MG63 (cell line): Measurements from ENCODE around the gene KMT2B. TPM values are rescaled to one million over a fixed set of nuclear protein-coding genes. Genes with fewer than 3 reads are reported as not detected.
A peak's percentile ranks its signal among the peaks of the same experiment; 100 is the strongest.

Experiments used
- DNase-seq: peaks from one replicate; pipeline ENCODE4 v3.0.0-alpha.2; 2020
- H3K27me3 ChIP-seq: fragments of 250-450 bp; sonication (Bioruptor Pico); 2 replicates; pipeline ENCODE4 v1.5.1; 2020; ENCODE audit warnings: mild to moderate bottlenecking, moderate library complexity
- H3K36me3 ChIP-seq: fragments of 250-450 bp; sonication (Bioruptor Pico); 2 replicates; pipeline ENCODE4 v1.5.1; 2020; ENCODE audit warnings: mild to moderate bottlenecking, moderate library complexity
- H3K4me3 ChIP-seq: fragments of 250-450 bp; sonication (Bioruptor Pico); 2 replicates; pipeline ENCODE4 v1.5.1; 2020; ENCODE audit warnings: mild to moderate bottlenecking, moderate library complexity
- H3K9me3 ChIP-seq: fragments of 250-450 bp; sonication (Bioruptor Pico); 2 replicates; pipeline ENCODE4 v1.5.1; 2020; ENCODE audit warnings: mild to moderate bottlenecking, moderate library complexity
- total RNA-seq: library from RNA; depleted of rRNA; stranded (reverse); fragments of >200 nt; shearing (Covaris generic); gene quantifications from 2 replicates; pipeline ENCODE4 v1.2.3, GENCODE V29; 2014; ENCODE audit warnings: low replicate concordance

KMT2B gene
- total RNA-seq, 1 experiment from 2014 or later, result 2.3 TPM

- Histone ChIP-seq H3K4me3 (peak overlapping the region; percentile 64), H3K27me3 (no peaks in the 10 kb centered on the region), H3K9me3 (no peaks in the 10 kb centered on the region), H3K36me3 (no peaks in the 10 kb centered on the region)
- DNase-seq, result peak; percentile 98
Measured at GRCh38 chr19:35702223-35703012, 15.4 kb upstream of the KMT2B start.

DNA sequence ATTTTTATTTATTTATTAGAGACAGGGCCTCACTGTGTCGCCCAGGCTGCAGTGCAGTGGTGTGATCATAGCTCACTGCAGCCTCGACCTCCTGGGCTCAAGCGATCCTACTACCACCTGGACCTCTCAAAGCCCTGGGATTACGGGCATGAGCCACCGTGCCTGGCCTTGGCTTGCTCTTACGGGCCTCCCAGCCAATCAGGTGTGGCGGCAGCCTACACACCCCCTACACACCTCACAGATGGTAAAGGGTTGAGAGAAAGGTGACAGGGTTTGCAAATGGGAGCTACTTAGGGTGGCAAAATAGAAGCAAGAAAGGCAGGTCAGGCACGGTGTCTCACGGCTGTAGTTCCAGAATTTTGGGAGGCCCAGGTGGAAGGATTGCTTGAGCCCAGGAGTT is 14.5 kb upstream of the KMT2B start:
- H3K27me3 ChIP-seq, result no peaks in the 10 kb centered on the region
- no peaks in the 10 kb centered on the region for H3K9me3 ChIP-seq
- H3K4me3 ChIP-seq, result no peak overlapping the region; the same call in 1 of the 2 replicates
- DNase-seq, result no peak
- H3K36me3 ChIP-seq, result no peaks in the 10 kb centered on the region

DNA sequence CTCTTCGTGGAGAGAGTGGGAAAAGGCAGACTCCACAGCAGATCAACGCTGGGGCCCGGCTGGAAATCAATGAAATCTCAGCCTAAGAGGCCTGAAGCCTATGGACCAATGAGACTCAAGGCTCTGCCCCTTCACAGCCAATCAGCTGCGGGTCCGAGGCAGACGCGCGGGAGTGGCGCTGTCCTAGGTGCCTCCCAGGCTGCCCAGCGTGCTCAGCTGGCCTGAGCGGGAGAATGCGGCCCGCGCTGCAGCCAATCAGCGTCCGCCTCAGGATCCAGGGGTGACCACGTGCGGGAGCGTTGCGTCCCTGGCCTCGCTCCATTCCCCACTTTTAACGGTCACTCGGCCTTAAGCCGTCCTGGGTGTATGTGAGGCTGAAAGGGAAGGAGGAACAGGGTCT is 13.6 kb upstream of the KMT2B start, which contains the start of gene ZBTB32:
TSS of gene ZBTB32 (plus strand) at position 341 of the 400 bp plus-strand sequence. CDS start 10,069 bp downstream, outside the sequence.
- Histone ChIP-seq H3K27me3 (no peaks in the 10 kb centered on the region), H3K36me3 (no peaks in the 10 kb centered on the region), H3K9me3 (no peaks in the 10 kb centered on the region), H3K4me3 (no peak within 1 kb of the TSS)
- peak; percentile 22 for DNase-seq

DNA sequence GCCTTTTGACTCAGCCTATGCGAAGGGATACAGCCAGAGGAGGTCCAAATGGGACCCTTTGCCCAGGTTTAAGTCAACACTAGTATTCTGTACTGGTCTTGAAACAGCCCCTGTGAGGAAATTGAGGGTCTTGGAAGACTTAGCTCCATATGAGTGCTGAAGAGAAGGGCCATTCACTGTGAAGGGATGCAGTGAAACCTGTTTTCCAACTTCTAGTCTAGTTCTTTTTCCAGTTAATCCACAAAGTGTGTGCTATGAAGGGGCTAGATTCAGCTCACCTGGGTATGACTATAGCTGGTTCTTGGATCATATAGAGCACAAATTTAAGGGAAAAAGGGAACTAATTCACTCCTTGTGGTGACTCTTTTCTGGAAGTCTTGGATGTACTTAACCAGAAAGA is 9.4 kb upstream of the KMT2B start:
- H3K27me3 ChIP-seq, result no peaks in the 10 kb centered on the region
- no peaks in the 10 kb centered on the region for H3K36me3 ChIP-seq

GRCh38 chr19:35710784-35711723 is 6.7 kb upstream of the KMT2B start:
- Histone ChIP-seq H3K36me3 (no peaks in the 10 kb centered on the region), H3K9me3 (no peaks in the 10 kb centered on the region), H3K4me3 (no peak overlapping the region), H3K27me3 (no peaks in the 10 kb centered on the region)
- peak; percentile 26 for DNase-seq

More for the DNA sequence above, 9.4 kb upstream of the KMT2B start:
- no peaks in the 10 kb centered on the region for H3K9me3 ChIP-seq
- no peak overlapping the region for H3K4me3 ChIP-seq
- DNase-seq, result no peak

DNA sequence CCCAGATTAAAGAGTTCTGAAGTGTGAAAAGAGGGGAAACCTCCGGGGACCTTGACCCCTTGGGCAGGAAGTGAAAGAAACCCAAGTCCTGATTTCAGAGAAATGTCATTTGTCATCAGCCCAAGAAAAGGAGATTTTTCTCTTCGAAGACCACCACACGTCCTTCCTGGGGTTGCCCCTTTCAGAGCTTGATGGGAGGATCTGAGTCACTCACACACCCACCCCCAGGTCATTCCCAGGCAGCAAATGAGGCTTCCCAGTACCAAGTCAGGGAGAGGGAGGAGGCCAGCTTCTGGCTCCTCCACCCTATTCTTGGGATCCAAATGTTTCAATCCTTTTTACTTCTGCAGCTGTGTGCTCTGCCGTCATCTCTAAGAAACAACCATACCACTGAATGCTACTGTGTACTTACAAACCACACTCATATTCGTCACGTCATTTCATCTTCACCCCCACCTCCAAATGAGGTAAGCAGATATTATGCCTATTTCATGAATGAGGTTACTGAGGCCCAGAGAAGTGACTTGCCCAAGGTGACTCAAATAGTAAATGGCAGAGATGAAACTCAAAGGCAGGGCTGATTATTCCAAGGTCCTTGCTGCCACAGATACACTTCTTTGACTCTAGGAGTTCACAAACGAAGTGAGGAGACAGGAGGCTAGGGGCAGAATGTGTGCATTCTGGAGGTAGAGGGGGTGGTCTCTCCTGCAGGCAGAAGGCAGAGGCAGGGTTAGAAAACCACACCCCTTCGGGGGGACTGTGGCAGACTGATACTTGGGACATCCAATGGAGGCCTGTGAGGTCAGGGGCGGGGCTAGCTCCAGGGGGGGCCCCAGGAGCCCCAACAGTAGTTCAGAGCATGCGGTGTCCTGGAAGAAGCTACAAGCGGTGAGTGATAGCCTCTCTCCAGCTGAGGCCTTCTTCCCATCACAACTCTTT is 5.0 kb upstream of the KMT2B start:
- DNase-seq, result no peak
- Histone ChIP-seq H3K36me3 (no peaks in the 10 kb centered on the region), H3K4me3 (no peak overlapping the region), H3K27me3 (no peaks in the 10 kb centered on the region), H3K9me3 (no peaks in the 10 kb centered on the region)

DNA sequence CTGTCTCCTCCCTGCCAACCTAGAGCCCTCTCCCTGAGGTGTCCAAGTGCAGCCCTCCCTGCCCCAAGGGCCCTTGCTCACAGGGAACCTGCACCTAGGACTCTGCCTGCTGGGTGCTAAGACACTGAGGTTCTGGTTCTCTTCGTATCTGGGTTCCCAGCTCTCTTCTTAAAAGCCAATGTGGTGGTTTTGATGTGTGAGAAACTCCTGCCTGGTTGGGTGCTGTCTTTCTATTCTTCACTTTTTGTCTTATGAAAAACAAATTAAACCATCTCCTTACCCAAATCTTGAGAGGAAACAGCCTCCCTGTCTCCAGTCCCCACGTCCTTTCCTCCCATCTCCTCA is 4.3 kb upstream of the KMT2B start:
- DNase-seq, result no peak
- Histone ChIP-seq H3K9me3 (no peaks in the 10 kb centered on the region), H3K27me3 (no peaks in the 10 kb centered on the region), H3K36me3 (peaks cover 2% of the 10 kb centered on the region), H3K4me3 (no peak overlapping the region)

GRCh38 chr19:35713904-35714495 is 3.8 kb upstream of the KMT2B start:
- no peak for DNase-seq
- H3K36me3 ChIP-seq, result peaks cover 7% of the 10 kb centered on the region
- no peaks in the 10 kb centered on the region for H3K9me3 ChIP-seq
- no peaks in the 10 kb centered on the region for H3K27me3 ChIP-seq
- H3K4me3 ChIP-seq, result no peak overlapping the region

GRCh38 chr19:35714601-35715354 is 3.0 kb upstream of the KMT2B start:
- Histone ChIP-seq H3K4me3 (no peak overlapping the region), H3K36me3 (peaks cover 14% of the 10 kb centered on the region), H3K9me3 (no peaks in the 10 kb centered on the region), H3K27me3 (no peaks in the 10 kb centered on the region)
- DNase-seq, result no peak

- Histone ChIP-seq H3K9me3 (no peaks in the 10 kb centered on the region), H3K4me3 (peak overlapping the region; percentile 89; the same call in 1 of the 2 replicates), H3K36me3 (peaks cover 19% of the 10 kb centered on the region), H3K27me3 (no peaks in the 10 kb centered on the region)
- no peak for DNase-seq
Measured at GRCh38 chr19:35715355-35715809, 2.4 kb upstream of the KMT2B start.

- H3K27me3 ChIP-seq, result no peaks in the 10 kb centered on the region
- peaks cover 22% of the 10 kb centered on the region for H3K36me3 ChIP-seq
- DNase-seq, result peak; percentile 55
- no peaks in the 10 kb centered on the region for H3K9me3 ChIP-seq
- H3K4me3 ChIP-seq, result peak overlapping the region; percentile 89
Measured at GRCh38 chr19:35715981-35716800, 1.6 kb upstream of the KMT2B start.

DNA sequence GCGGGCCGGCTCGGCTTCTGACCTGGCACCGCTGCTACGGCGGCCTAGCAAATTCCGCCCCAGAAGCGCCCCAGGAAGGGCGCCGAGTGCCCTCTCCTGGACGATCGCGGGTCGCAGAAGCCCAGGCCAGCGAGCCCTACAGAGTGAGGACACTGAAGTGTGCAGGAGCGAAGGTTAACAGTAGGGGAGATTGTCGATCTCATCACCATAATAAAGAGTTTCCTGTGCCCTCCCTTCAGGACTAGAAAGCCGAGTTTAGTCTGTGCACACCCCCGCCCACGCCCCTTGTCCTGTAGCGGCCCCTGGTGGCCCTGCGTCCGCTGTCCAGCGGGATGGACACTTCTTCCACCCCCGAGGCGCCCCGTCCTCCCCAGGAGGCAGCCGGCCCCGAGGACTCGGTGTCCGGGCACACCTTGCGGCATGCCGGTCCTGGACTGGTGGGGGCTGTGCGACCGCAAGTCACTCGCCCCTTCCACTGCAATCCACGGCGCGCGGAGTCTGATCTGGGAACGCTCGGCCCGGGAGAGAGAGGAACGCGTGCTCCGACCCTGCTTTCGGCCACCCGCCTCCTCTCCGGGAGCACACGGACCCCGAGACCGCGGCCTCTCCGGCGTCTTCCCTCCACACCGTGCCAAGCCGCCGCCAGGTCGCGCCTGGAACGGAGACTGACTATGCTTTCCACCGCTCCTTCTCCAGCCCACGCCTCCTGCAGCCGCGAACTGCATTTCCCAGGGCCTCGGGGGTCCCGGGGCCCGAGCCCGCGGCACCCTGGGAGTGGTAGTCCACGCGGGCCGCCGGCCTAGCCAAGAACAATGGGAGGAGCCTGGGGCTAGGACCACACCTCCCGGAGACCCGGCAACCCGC is 770 bp upstream of the KMT2B start:
- peak; percentile 92 for DNase-seq
- H3K36me3 ChIP-seq, result peaks cover 31% of the 10 kb centered on the region
- H3K9me3 ChIP-seq, result no peaks in the 10 kb centered on the region
- H3K4me3 ChIP-seq, result peak overlapping the region; percentile 89
- no peaks in the 10 kb centered on the region for H3K27me3 ChIP-seq

GRCh38 chr19:35718345-35719041 is 690 bp downstream of the KMT2B start:
- H3K36me3 ChIP-seq, result peaks cover 45% of the 10 kb centered on the region
- H3K27me3 ChIP-seq, result no peaks in the 10 kb centered on the region
- H3K9me3 ChIP-seq, result no peaks in the 10 kb centered on the region
- DNase-seq, result peak; percentile 45
- peak overlapping the region; percentile 86 for H3K4me3 ChIP-seq
